SK-N-MC (cell line): ENCODE data around the gene SLC2A11.

ENCODE experiments used
- EZH2 ChIP-seq: fragments of 200-600 bp; sonication (generic); IDR thresholded peaks from one replicate; pipeline ENCODE4 v1.6.1; 2017; ENCODE audit warnings: antibody characterized with exemption
- POLR2AphosphoS5 ChIP-seq: IDR thresholded peaks from 2 replicates; pipeline ENCODE4 v1.6.1; 2012; ENCODE audit warnings: mild to moderate bottlenecking, low read depth, low read length, borderline replicate concordance

- TF ChIP-seq EZH2, result no peak
- no peak for TF ChIP-seq POLR2AphosphoS5
These were observed 35.0 kb downstream of the SLC2A11 start for GRCh38 chr22:23892706-23893105.
